Measurements from ENCODE around the gene SH3PXD2B.

Gene SH3PXD2B

GRCh38 chr5:172433513-172433912, 20.8 kb downstream of the SH3PXD2B start:
- no peak for DNase-seq (ENCODE audit: low read depth)
- H3K4me3 ChIP-seq (ENCODE audit: control insufficient read depth, low read depth, low read length), result no peak overlapping the region
- TF ChIP-seq CTCF (IDR thresholded peaks at IDR 0.05; ENCODE audit: control insufficient read depth, insufficient read depth, low read depth, low read length, missing control alignments), result no peak

GRCh38 chr5:172433071-172433470, 21.3 kb downstream of the SH3PXD2B start:
- no peak for TF ChIP-seq CTCF (IDR thresholded peaks at IDR 0.05; ENCODE audit: control insufficient read depth, insufficient read depth, low read depth, low read length, missing control alignments)
- H3K4me3 ChIP-seq (ENCODE audit: control insufficient read depth, low read depth, low read length), result no peak overlapping the region
- DNase-seq (ENCODE audit: low read depth), result no peak

- DNase-seq (ENCODE audit: low read depth), result no peak
- no peak for TF ChIP-seq CTCF (IDR thresholded peaks at IDR 0.05; ENCODE audit: control insufficient read depth, insufficient read depth, low read depth, low read length, missing control alignments)
- H3K4me3 ChIP-seq (ENCODE audit: control insufficient read depth, low read depth, low read length), result no peak overlapping the region
Measured at GRCh38 chr5:172430354-172430753, 24.0 kb downstream of the SH3PXD2B start.

- no peak for TF ChIP-seq CTCF (IDR thresholded peaks at IDR 0.05; ENCODE audit: control insufficient read depth, insufficient read depth, low read depth, low read length, missing control alignments)
- DNase-seq (ENCODE audit: low read depth), result peak; percentile 91
- H3K4me3 ChIP-seq (ENCODE audit: control insufficient read depth, low read depth, low read length), result no peak overlapping the region
Measured at GRCh38 chr5:172429201-172429940, 25.0 kb downstream of the SH3PXD2B start.

- DNase-seq (ENCODE audit: low read depth), result no peak
- no peak overlapping the region for H3K4me3 ChIP-seq (ENCODE audit: control insufficient read depth, low read depth, low read length)
- no peak for TF ChIP-seq CTCF (IDR thresholded peaks at IDR 0.05; ENCODE audit: control insufficient read depth, insufficient read depth, low read depth, low read length, missing control alignments)
Measured at GRCh38 chr5:172428224-172429166, 25.8 kb downstream of the SH3PXD2B start.

- no peak for DNase-seq (ENCODE audit: low read depth)
- TF ChIP-seq CTCF (IDR thresholded peaks at IDR 0.05; ENCODE audit: control insufficient read depth, insufficient read depth, low read depth, low read length, missing control alignments), result no peak
Measured at GRCh38 chr5:172427202-172427601, 27.1 kb downstream of the SH3PXD2B start.

More at GRCh38 chr5:172427202-172427601, 27.1 kb downstream of the SH3PXD2B start:
- H3K4me3 ChIP-seq (ENCODE audit: control insufficient read depth, low read depth, low read length), result no peak overlapping the region
